NT2/D1 (cell line): Measurements from ENCODE around the gene AJUBA.

Experiments used
- DNase-seq: peaks from one replicate; pipeline ENCODE4 v3.0.0-alpha.2; 2011; ENCODE audit warnings: low read depth, low spot score
- H3K27me3 ChIP-seq: 2 replicates; pipeline ENCODE4 v1.6.0; 2011; ENCODE audit warnings: mild to moderate bottlenecking; ENCODE audit not compliant: insufficient read length, insufficient read depth
- H3K36me3 ChIP-seq: 2 replicates; pipeline ENCODE4 v1.6.1; 2011; ENCODE audit warnings: mild to moderate bottlenecking, low read length, mixed read lengths; ENCODE audit not compliant: insufficient read depth, insufficient read length
- H3K4me1 ChIP-seq: 2 replicates; pipeline ENCODE4 v1.5.1; 2011; ENCODE audit not compliant: insufficient read depth, insufficient read length
- H3K4me3 ChIP-seq: 2 replicates; pipeline ENCODE4 v1.5.1; 2011; ENCODE audit warnings: low read depth; ENCODE audit not compliant: insufficient read length
- H3K9ac ChIP-seq: 2 replicates; pipeline ENCODE4 v1.6.0; 2011; ENCODE audit warnings: low read depth; ENCODE audit not compliant: insufficient read length
- H3K9me3 ChIP-seq: 2 replicates; pipeline ENCODE4 v1.5.1; 2011; ENCODE audit warnings: mild to moderate bottlenecking, low read length; ENCODE audit not compliant: insufficient read depth
- SUZ12 ChIP-seq: IDR thresholded peaks from 2 replicates; pipeline ENCODE4 v1.6.1; 2011; ENCODE audit not compliant: insufficient read length, insufficient read depth; ENCODE audit errors: extremely low read depth
- YY1 ChIP-seq: IDR thresholded peaks from 2 replicates; pipeline ENCODE4 v1.6.1; 2011; ENCODE audit not compliant: insufficient read length, insufficient read depth
- ZNF274 ChIP-seq: IDR thresholded peaks from 2 replicates; pipeline ENCODE4 v1.6.1; 2011; ENCODE audit warnings: mild to moderate bottlenecking, low read depth, low read length

The AJUBA gene

GRCh38 chr14:23002592-23002991 lies 20.2 kb upstream of the AJUBA start:
- Histone ChIP-seq H3K9me3 (no peaks in the 10 kb centered on the region), H3K36me3 (peaks cover 4% of the 10 kb centered on the region), H3K9ac (no peak overlapping the region), H3K4me1 (no peaks in the 10 kb centered on the region), H3K4me3 (no peak overlapping the region), H3K27me3 (no peaks in the 10 kb centered on the region)
- TF ChIP-seq YY1 (no peak), ZNF274 (no peak), SUZ12 (no peak)
- DNase-seq, result no peak

GRCh38 chr14:23000860-23001259 lies 18.5 kb upstream of the AJUBA start:
- no peak for DNase-seq
- Histone ChIP-seq H3K4me1 (no peaks in the 10 kb centered on the region), H3K9ac (no peak overlapping the region), H3K27me3 (no peaks in the 10 kb centered on the region), H3K4me3 (no peak overlapping the region), H3K36me3 (peaks cover 4% of the 10 kb centered on the region), H3K9me3 (no peaks in the 10 kb centered on the region)
- TF ChIP-seq SUZ12 (no peak), ZNF274 (no peak), YY1 (no peak)

GRCh38 chr14:22998329-22999012 lies 16.1 kb upstream of the AJUBA start:
- Histone ChIP-seq H3K9ac (no peak overlapping the region), H3K4me3 (no peak overlapping the region), H3K36me3 (peaks cover 4% of the 10 kb centered on the region), H3K4me1 (no peaks in the 10 kb centered on the region), H3K9me3 (no peaks in the 10 kb centered on the region), H3K27me3 (no peaks in the 10 kb centered on the region)
- no peak for DNase-seq
- TF ChIP-seq SUZ12 (no peak), ZNF274 (no peak), YY1 (no peak)

- no peak overlapping the region for H3K9ac ChIP-seq
- no peak overlapping the region for H3K4me3 ChIP-seq
- H3K27me3 ChIP-seq, result no peaks in the 10 kb centered on the region
- DNase-seq, result no peak
- no peaks in the 10 kb centered on the region for H3K4me1 ChIP-seq
- H3K36me3 ChIP-seq, result peaks cover 4% of the 10 kb centered on the region
- H3K9me3 ChIP-seq, result no peaks in the 10 kb centered on the region
- TF ChIP-seq SUZ12, result no peak
- no peak for TF ChIP-seq YY1
Observed at GRCh38 chr14:22997676-22998323, 15.4 kb upstream of the AJUBA start.

- Histone ChIP-seq H3K4me3 (no peak overlapping the region), H3K4me1 (no peaks in the 10 kb centered on the region), H3K27me3 (no peaks in the 10 kb centered on the region), H3K36me3 (peaks cover 4% of the 10 kb centered on the region), H3K9me3 (no peaks in the 10 kb centered on the region), H3K9ac (no peak overlapping the region)
- no peak for DNase-seq
- TF ChIP-seq YY1 (no peak), SUZ12 (no peak), ZNF274 (no peak)
Observed at GRCh38 chr14:22996768-22997654, 14.7 kb upstream of the AJUBA start.

GRCh38 chr14:22995889-22996625 lies 13.7 kb upstream of the AJUBA start:
- no peak for DNase-seq
- TF ChIP-seq YY1, result no peak
- TF ChIP-seq SUZ12, result no peak
- TF ChIP-seq ZNF274, result no peak

More at GRCh38 chr14:22995889-22996625, 13.7 kb upstream of the AJUBA start:
- peaks cover 4% of the 10 kb centered on the region for H3K36me3 ChIP-seq
- no peaks in the 10 kb centered on the region for H3K27me3 ChIP-seq
- H3K9me3 ChIP-seq, result no peaks in the 10 kb centered on the region
- H3K9ac ChIP-seq, result no peak overlapping the region
- H3K4me1 ChIP-seq, result no peaks in the 10 kb centered on the region
- H3K4me3 ChIP-seq, result no peak overlapping the region
